Measurements from ENCODE around the gene TCF23. TPM values are rescaled to one million over a fixed set of nuclear protein-coding genes. Genes with fewer than 3 reads are reported as not detected.
"Not testable (repeated sequence)": the region's sequence is repeated elsewhere in the genome, so short reads cannot be mapped to it uniquely, and the experiment has no call there.

TCF23 gene
- total RNA-seq, 1 experiment from 2014 or later = not detected

DNA sequence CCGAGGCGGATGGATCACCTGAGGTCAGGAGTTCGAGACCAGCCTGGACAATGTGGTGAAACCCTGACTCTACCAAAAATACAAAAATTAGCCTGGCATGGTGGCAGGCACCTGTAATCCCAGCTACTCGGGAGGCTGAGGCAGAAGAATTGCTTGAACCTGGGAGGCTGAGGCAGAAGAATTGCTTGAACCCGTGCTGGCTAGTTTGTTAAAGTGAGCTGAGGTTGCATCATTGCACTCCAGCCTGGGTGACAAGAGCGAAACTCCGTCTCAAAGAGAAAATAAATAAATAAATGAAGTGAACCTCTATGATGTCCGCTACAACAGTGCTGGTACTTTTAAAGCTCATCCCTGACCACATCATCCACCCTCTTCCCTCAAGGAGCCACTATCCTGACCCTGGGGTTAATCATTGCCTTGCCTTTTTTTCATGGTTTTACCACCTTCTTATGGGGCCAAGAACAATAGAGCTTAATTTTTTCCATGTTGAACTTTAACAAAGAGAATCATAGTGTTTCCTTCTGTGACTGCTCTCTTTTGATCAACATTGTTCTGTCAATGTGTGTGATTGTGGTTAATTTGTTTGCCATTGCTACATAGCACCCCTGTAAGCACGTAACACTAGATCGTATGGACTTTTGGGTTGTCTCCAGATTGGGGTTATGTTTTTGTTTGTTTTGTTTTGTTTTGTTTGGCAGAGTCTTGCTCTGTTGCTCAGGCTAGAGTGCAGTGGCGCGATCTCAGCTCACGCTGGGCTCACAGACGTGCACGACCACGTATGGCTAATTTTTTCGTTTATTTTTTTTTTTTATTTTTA lies 45.9 kb downstream of the TCF23 start:
- DNase-seq = no peak

DNA sequence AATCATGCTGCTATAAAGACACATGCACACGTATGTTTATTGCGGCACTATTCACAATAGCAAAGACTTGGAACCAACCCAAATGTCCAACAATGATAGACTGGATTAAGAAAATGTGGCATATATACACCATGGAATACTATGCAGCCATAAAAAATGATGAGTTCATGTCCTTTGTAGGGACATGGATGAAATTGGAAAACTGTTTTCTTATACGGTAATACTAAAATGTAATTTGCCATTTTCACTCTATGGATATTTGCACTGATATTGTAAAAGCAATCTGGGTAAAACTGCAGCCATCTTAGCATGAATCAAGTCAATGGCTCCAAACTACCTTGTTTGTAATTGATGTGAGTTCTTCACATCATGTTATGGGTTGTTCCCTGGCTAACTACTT lies 47.0 kb downstream of the TCF23 start:
- not testable (repeated sequence) for H3K36me3 ChIP-seq, H3K27me3 ChIP-seq, H3K4me3 ChIP-seq, DNase-seq, H3K9me3 ChIP-seq

More for the DNA sequence above, 45.9 kb downstream of the TCF23 start:
- H3K36me3 ChIP-seq = no peaks in the 10 kb centered on the region; the same call in 1 of the 2 replicates
- no peak overlapping the region for H3K4me3 ChIP-seq
- no peaks in the 10 kb centered on the region for H3K9me3 ChIP-seq
- no peaks in the 10 kb centered on the region for H3K27me3 ChIP-seq

DNA sequence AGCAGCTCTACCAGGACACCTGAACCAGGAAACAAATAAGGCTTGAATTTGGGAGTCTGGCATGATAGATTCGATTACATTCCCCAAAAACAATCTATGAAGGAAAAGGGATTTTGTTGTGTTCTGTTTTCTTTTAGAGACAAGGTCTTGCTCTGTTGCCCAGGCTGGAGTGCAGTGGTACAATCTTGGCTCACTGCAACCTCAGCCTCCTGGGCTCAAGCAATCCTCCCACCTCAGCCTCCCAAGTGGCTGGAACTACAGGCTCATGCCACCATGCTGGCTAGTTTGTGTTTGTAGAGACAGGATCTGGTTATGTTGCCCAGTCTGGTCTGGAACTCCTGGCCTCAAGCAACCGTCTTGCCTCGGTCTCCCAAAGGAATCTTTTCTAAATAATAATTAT lies 49.3 kb downstream of the TCF23 start:
- not testable (repeated sequence) for H3K27me3 ChIP-seq, H3K9me3 ChIP-seq, H3K36me3 ChIP-seq, H3K4me3 ChIP-seq, DNase-seq

DNA sequence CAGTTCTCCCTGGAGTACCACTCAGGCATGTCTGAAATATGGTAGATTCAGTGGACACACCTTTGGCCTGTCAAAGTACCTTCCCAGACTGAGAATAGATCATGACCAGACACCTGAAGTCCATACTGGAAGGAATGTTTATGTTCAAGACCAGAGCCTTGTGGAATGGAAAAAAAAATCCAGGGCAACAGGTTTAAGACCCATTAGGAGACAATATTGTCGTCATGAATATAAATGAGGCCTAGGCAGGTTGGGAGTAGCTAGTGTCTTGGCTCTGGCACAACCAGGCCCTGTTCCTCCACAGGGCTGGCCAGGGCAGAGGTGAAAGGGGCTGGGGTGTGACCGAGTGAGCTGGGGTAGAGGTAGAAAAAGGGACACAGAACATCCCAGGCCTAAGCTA lies 49.8 kb downstream of the TCF23 start:
- Histone ChIP-seq H3K36me3 (peaks cover 12% of the 10 kb centered on the region; the same call in 1 of the 2 replicates), H3K27me3 (no peaks in the 10 kb centered on the region), H3K9me3 (no peaks in the 10 kb centered on the region), H3K4me3 (no peak overlapping the region)
- no peak for DNase-seq

DNA sequence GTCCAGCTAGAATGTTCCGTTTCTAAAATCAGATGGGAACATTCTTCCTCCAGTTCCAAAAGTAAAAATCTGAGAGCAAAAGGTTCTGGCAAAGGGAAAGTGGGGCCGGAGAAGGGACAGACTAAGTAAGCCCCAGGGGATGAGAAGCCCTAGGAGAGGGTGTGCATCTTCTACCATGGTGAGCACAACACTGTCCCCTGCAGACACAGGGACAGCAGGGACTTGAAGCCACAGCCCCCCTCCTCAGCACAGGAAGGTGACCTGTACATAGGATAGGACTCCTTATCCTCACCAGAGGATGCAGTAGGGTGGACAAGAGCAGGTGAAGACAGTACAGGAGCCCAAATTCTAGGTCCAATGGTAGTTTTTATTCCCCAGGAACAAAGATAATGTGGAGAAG lies 50.4 kb downstream of the TCF23 start:
- no peaks in the 10 kb centered on the region for H3K9me3 ChIP-seq

DNA sequence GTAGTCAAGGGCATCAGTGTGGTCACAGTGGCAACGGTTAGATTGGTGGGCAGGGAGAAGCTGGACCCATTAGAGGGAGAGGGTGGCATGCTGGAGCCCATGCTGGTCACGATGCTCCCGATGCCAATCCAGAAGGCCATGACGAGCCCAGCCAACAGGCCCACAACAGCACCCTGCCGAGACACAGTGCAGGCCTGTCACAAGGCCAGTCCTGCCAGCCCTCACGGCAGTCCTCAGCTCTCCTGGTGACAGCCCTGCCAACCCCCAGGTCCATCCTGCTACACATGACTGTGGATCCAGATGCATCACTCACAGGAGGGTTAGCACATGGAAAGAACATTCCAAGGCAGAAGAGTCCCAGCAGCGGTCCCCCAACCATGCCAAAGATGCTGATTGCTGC lies 52.9 kb downstream of the TCF23 start:
- Histone ChIP-seq H3K27me3 (no peaks in the 10 kb centered on the region), H3K36me3 (peaks cover 31% of the 10 kb centered on the region), H3K4me3 (no peak overlapping the region), H3K9me3 (no peaks in the 10 kb centered on the region)
- no peak for DNase-seq

More for the DNA sequence above, 50.4 kb downstream of the TCF23 start:
- Histone ChIP-seq H3K27me3 (no peaks in the 10 kb centered on the region), H3K4me3 (no peak overlapping the region), H3K36me3 (peaks cover 13% of the 10 kb centered on the region; the same call in 1 of the 2 replicates)
- DNase-seq = no peak

DNA sequence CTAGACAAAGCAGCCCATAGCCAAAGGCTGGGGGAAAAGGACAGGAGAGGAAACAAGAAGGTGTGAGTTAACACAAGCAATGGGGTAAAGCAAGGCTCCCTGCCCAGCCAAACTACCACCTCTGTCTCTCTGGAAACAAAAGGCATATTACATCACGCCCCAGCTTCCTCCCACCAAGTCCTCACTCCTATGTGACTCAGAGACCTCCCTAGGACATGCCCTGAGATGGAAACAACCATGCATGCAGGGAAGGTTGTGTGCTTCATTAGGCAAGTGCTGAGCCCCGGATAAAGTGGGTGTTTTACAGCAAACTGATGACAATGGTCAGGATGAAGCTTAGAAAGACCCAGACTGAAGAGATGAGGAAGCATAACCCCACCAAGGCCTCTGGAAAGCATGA lies 54.0 kb downstream of the TCF23 start:
- Histone ChIP-seq H3K9me3 (no peaks in the 10 kb centered on the region), H3K36me3 (peaks cover 31% of the 10 kb centered on the region), H3K4me3 (no peak overlapping the region), H3K27me3 (no peaks in the 10 kb centered on the region)
- no peak for DNase-seq

DNA sequence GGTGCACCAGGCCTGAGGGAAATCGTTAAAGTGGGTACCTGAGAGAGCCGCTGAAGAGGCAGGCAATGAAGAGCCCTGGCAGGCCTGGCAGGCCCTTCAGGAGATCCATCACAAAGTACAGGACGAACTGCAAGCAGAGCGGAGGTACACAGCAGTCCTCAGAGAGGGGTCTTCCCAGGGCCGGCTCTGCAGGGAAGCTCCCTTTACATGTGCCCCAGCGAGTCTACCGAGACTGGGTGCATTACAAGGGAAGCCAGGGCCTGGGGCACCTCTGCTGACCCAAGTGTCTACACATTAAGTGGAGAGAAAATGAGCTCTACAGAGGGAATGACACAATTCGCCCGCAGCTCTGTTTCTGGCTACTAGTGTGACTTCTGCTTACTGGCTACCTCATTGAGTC lies 54.9 kb downstream of the TCF23 start:
- Histone ChIP-seq H3K36me3 (peaks cover 38% of the 10 kb centered on the region), H3K27me3 (no peaks in the 10 kb centered on the region), H3K9me3 (no peaks in the 10 kb centered on the region), H3K4me3 (no peak overlapping the region)
- DNase-seq = no peak

DNA sequence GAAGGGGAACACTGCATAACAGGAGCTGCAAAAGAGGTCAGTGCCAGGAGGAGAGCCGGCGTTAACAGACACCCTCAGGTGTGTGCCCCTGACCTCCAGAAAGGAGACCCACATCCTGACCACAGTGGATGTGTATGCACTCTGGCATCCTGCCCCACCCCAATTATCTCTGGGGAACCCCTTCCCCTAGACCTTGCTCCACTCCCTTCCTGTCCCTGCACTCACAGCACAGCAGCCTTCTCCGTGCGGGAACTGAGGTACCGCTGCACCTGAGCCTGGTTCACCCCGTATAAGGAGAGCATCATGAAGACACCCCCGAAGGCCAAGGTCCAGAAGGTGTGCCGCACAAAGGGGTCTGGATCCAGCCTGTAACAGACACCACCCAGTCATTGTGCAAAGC lies 55.8 kb downstream of the TCF23 start:
- peaks cover 44% of the 10 kb centered on the region for H3K36me3 ChIP-seq

DNA sequence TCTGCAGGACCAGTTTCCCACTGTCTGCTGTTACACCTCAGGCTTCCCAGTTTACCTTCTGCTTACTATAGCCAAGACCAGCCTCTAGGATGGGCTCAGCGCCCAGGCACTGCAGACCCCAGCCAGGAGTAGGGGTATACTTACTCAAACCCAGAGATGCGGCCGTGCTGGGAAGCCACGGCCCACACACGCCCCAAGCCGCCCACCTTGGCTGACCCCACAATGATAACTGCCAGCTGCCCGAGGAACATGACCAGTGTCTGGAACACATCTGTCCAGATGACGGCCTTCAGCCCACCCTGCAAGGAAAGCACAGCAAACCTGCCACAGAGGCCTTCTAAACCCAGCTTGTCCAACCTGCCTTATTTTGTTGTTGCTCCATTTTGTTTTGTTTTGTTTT lies 56.4 kb downstream of the TCF23 start:
- Histone ChIP-seq H3K9me3 (no peaks in the 10 kb centered on the region), H3K4me3 (no peak overlapping the region), H3K36me3 (peaks cover 50% of the 10 kb centered on the region), H3K27me3 (no peaks in the 10 kb centered on the region)
- DNase-seq = no peak

More for the DNA sequence above, 55.8 kb downstream of the TCF23 start:
- Histone ChIP-seq H3K27me3 (no peaks in the 10 kb centered on the region), H3K4me3 (no peak overlapping the region), H3K9me3 (no peaks in the 10 kb centered on the region)
- no peak for DNase-seq

DNA sequence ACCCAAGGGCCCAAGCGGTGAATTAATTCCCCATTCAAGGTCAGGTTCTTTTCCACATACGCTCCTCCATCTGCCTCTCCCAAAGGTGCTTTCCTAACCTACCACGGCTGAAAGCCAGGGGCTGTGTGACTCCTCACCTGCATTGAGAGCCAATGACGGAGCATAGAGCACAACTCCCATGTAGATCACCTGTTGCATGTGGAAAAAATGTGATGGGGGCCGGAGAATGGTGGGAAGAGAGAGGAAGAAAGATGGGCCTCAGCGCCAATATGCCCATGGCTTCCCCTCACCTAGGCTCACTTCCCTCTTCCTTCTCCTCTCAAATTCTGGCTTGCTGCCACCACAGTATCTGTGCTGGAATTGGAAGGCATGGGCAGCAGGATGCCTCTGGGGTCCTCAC lies 57.5 kb downstream of the TCF23 start:
- no peak for DNase-seq
- H3K36me3 ChIP-seq = peaks cover 47% of the 10 kb centered on the region
- H3K27me3 ChIP-seq = no peaks in the 10 kb centered on the region

More for the DNA sequence above, 57.5 kb downstream of the TCF23 start:
- no peak overlapping the region for H3K4me3 ChIP-seq
- H3K9me3 ChIP-seq = no peaks in the 10 kb centered on the region

Other genes starting within 250 kb of the TCF23 start
- 4.8 and 7.9 TPM in 2 replicates for gene MAPRE3, start 178.4 kb upstream of the TCF23 start, total RNA-seq (2014; rRNA removed; shearing (Covaris generic); ENCODE audit: low replicate concordance)
- gene TMEM214, start 116.0 kb upstream of the TCF23 start, total RNA-seq (2014; rRNA removed; shearing (Covaris generic); ENCODE audit: low replicate concordance) = 35.7 and 47.2 TPM in 2 replicates
- gene AGBL5, start 97.3 kb upstream of the TCF23 start, total RNA-seq (2014; rRNA removed; shearing (Covaris generic); ENCODE audit: low replicate concordance) = 19.0 and 26.0 TPM in 2 replicates
- 260 and 483 TPM in 2 replicates for gene OST4, start 77.3 kb upstream of the TCF23 start, total RNA-seq (2014; rRNA removed; shearing (Covaris generic); ENCODE audit: low replicate concordance)
- gene EMILIN1, start 70.4 kb upstream of the TCF23 start, total RNA-seq (2014; rRNA removed; shearing (Covaris generic); ENCODE audit: low replicate concordance) = 91.6 and 144 TPM in 2 replicates
- 1.8 and 5.0 TPM in 2 replicates for gene KHK, start 62.2 kb upstream of the TCF23 start, total RNA-seq (2014; rRNA removed; shearing (Covaris generic); ENCODE audit: low replicate concordance)
- 21.6 and 29.1 TPM in 2 replicates for gene CGREF1, start 29.9 kb upstream of the TCF23 start, total RNA-seq (2014; rRNA removed; shearing (Covaris generic); ENCODE audit: low replicate concordance)
- not detected in 2 replicates for gene ABHD1, start 25.2 kb upstream of the TCF23 start, total RNA-seq (2014; rRNA removed; shearing (Covaris generic); ENCODE audit: low replicate concordance)
- gene PREB, start 14.4 kb upstream of the TCF23 start, total RNA-seq (2014; rRNA removed; shearing (Covaris generic); ENCODE audit: low replicate concordance) = 60.5 and 84.3 TPM in 2 replicates
- not detected in 2 replicates for gene PRR30, start 9.6 kb upstream of the TCF23 start, total RNA-seq (2014; rRNA removed; shearing (Covaris generic); ENCODE audit: low replicate concordance)
- gene ATRAID, start 63.0 kb downstream of the TCF23 start, total RNA-seq (2014; rRNA removed; shearing (Covaris generic); ENCODE audit: low replicate concordance) = 186 and 199 TPM in 2 replicates
- gene SLC5A6, start 63.3 kb downstream of the TCF23 start, total RNA-seq (2014; rRNA removed; shearing (Covaris generic); ENCODE audit: low replicate concordance) = 6.2 and 15.1 TPM in 2 replicates
- gene CAD, start 68.4 kb downstream of the TCF23 start, total RNA-seq (2014; rRNA removed; shearing (Covaris generic); ENCODE audit: low replicate concordance) = 18.7 and 38.9 TPM in 2 replicates
- not detected in 2 replicates for gene SLC30A3, start 114.0 kb downstream of the TCF23 start, total RNA-seq (2014; rRNA removed; shearing (Covaris generic); ENCODE audit: low replicate concordance)
- gene DNAJC5G, start 126.4 kb downstream of the TCF23 start, total RNA-seq (2014; rRNA removed; shearing (Covaris generic); ENCODE audit: low replicate concordance) = not detected in 2 replicates
- gene TRIM54, start 133.4 kb downstream of the TCF23 start, total RNA-seq (2014; rRNA removed; shearing (Covaris generic); ENCODE audit: low replicate concordance) = 2.1 TPM in 1 of 2 replicates, not detected in the other
- gene UCN, start 159.4 kb downstream of the TCF23 start, total RNA-seq (2014; rRNA removed; shearing (Covaris generic); ENCODE audit: low replicate concordance) = 1.3 TPM in 1 of 2 replicates, not detected in the other
- 66.5 and 72.4 TPM in 2 replicates for gene MPV17, start 174.1 kb downstream of the TCF23 start, total RNA-seq (2014; rRNA removed; shearing (Covaris generic); ENCODE audit: low replicate concordance)
- 53.5 and 56.5 TPM in 2 replicates for gene GTF3C2, start 207.8 kb downstream of the TCF23 start, total RNA-seq (2014; rRNA removed; shearing (Covaris generic); ENCODE audit: low replicate concordance)
- 33.6 and 48.0 TPM in 2 replicates for gene EIF2B4, start 221.3 kb downstream of the TCF23 start, total RNA-seq (2014; rRNA removed; shearing (Covaris generic); ENCODE audit: low replicate concordance)
- gene SNX17, start 221.6 kb downstream of the TCF23 start, total RNA-seq (2014; rRNA removed; shearing (Covaris generic); ENCODE audit: low replicate concordance) = 195 and 280 TPM in 2 replicates
- gene ZNF513, start 231.7 kb downstream of the TCF23 start, total RNA-seq (2014; rRNA removed; shearing (Covaris generic); ENCODE audit: low replicate concordance) = 0.74 and 6.5 TPM in 2 replicates

All from MG63 (cell line).